GM12875 (cell line): ENCODE measurements around the gene ASH1L.
"Not testable (repeated sequence)": the region's sequence is repeated elsewhere in the genome, so short reads cannot be mapped to it uniquely, and the experiment has no call there.

Source experiments
- H3K4me3 ChIP-seq: one replicate; pipeline ENCODE4 v1.5.1; 2011; ENCODE audit warnings: low read depth, low read length, control low read depth
- CTCF ChIP-seq: IDR thresholded peaks from 2 replicates; pipeline ENCODE4 v1.5.1; 2011; ENCODE audit warnings: low read depth, mild to moderate bottlenecking, control low read depth, inconsistent platforms, low read length, moderate library complexity, borderline replicate concordance; ENCODE audit not compliant: insufficient read depth

ASH1L gene

DNA sequence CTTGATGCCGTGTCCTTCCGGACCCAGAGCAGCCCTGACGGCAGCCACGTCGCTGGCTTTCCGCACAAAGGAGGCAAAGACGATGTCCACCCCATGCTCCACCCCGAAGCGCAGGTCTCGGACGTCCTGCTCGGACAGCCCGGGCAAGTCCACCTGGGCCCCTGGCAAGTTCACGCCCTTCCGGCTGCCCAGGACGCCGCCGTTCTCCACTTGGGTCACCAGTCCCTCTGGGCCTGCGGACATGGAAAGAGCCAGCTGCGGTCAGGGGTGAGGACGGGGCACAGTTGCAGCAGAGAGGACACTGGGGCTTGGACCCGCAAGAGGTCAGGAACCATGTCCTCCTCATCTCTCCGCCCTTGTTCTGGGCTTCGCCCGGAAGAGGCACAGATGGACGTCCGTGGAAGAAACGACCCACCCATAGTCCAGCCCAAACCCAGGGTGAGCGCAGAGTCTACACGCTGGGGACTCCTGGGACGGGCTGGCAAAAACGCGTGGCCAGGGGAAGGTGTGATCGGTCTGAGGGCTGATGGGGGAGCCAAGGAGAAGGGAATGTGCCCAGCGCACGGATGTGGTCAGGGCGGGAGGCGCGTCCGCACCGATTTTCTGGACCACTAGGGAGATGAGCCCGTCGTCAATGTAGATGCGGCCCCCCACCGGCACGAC lies 268.0 kb downstream of the ASH1L start:
- H3K4me3 ChIP-seq, result no peak overlapping the region

GRCh38 chr1:155293086-155293749 lies 269.4 kb downstream of the ASH1L start:
- H3K4me3 ChIP-seq, result no peak overlapping the region
- TF ChIP-seq CTCF, result no peak

More for the DNA sequence above, 268.0 kb downstream of the ASH1L start:
- no peak for TF ChIP-seq CTCF

GRCh38 chr1:155291006-155291405 lies 271.6 kb downstream of the ASH1L start:
- not testable (repeated sequence) for H3K4me3 ChIP-seq

DNA sequence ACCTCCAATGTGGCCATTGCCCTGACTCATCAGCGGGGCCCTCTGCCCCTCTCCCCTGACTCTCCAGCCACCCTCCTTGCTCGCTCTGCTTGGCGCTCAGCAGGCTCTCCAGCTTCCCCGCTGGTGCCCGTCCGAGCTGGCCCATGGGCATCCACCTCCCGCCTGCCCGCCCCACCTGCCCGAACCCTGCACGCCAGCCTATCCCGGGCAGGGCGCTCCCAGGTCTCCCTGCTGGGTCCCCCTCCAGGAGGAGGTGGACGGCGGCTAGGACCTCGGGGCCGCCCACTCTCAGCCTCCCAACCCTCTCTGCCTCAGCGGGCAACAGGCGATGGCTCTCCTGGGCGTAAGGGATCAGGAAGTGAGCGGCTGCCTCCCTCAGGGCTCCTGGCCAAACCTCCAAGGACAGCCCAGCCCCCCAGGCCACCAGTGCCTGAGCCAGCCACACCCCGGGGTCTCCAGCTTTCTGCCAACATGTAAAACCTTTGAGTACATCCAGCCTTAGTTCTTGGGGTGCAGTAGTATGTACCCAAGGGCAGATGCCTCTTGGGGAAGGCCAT lies 274.5 kb downstream of the ASH1L start:
- no peak for TF ChIP-seq CTCF
- H3K4me3 ChIP-seq, result no peak overlapping the region

- no peak for TF ChIP-seq CTCF
- H3K4me3 ChIP-seq, result no peak overlapping the region
Measured at GRCh38 chr1:155286544-155286943, 276.1 kb downstream of the ASH1L start.

GRCh38 chr1:155285631-155286044 lies 277.0 kb downstream of the ASH1L start:
- no peak for TF ChIP-seq CTCF
- no peak overlapping the region for H3K4me3 ChIP-seq
